22Rv1 (cell line): ENCODE results near the gene CSTF3.

Experiments used
- ZFX ChIP-seq: fragments of 450-650 bp; IDR thresholded peaks from 2 replicates; pipeline ENCODE4 v1.6.1; 2017; ENCODE audit warnings: antibody characterized with exemption, borderline replicate concordance
- TF ChIP-seq, protein P1 (sequence below): fragments of 450-650 bp; IDR thresholded peaks from 2 replicates; pipeline ENCODE4 v1.5.1; 2017; ENCODE audit warnings: mild to moderate bottlenecking

GRCh38 chr11:33057284-33057683 lies 104.0 kb downstream of the CSTF3 start:
- TF ChIP-seq, protein P1, sequence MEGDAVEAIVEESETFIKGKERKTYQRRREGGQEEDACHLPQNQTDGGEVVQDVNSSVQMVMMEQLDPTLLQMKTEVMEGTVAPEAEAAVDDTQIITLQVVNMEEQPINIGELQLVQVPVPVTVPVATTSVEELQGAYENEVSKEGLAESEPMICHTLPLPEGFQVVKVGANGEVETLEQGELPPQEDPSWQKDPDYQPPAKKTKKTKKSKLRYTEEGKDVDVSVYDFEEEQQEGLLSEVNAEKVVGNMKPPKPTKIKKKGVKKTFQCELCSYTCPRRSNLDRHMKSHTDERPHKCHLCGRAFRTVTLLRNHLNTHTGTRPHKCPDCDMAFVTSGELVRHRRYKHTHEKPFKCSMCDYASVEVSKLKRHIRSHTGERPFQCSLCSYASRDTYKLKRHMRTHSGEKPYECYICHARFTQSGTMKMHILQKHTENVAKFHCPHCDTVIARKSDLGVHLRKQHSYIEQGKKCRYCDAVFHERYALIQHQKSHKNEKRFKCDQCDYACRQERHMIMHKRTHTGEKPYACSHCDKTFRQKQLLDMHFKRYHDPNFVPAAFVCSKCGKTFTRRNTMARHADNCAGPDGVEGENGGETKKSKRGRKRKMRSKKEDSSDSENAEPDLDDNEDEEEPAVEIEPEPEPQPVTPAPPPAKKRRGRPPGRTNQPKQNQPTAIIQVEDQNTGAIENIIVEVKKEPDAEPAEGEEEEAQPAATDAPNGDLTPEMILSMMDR, result no peak
- TF ChIP-seq ZFX, result no peak
